ENCODE results near the gene TUBA4A. TPM values are rescaled to one million over a fixed set of nuclear protein-coding genes. Genes with fewer than 3 reads are reported as not detected.

TUBA4A gene
- total and polyA plus RNA-seq, 2 experiments from 2014 or later = 4.7 to 10.5 TPM

- Histone ChIP-seq H3K27me3 (no peaks in the 10 kb centered on the region), H3K9me3 (ENCODE audit: low read depth) (no peaks in the 10 kb centered on the region), H3K4me2 (no peak overlapping the region), H3K79me2 (no peaks in the 10 kb centered on the region), H3K9me2 (replicated peaks; ENCODE audit: insufficient read depth) (no peaks in the 10 kb centered on the region), H3K4me3 (no peak overlapping the region), H4K20me1 (ENCODE audit: insufficient read depth, poor library complexity, severe bottlenecking) (no peaks in the 10 kb centered on the region), H3K27ac (no peak overlapping the region), H2AFZ (no peak overlapping the region), H3K4me1 (ENCODE audit: insufficient read depth) (no peaks in the 10 kb centered on the region), H3K36me3 (replicated peaks; ENCODE audit: insufficient read depth, low read depth) (no peaks in the 10 kb centered on the region)
- DNase-seq (ENCODE audit: low spot score) = no peak
- TF ChIP-seq EZH2 (IDR thresholded peaks at IDR 0.05; ENCODE audit: borderline replicate concordance) (no peak), CTCF (IDR thresholded peaks at IDR 0.05; ENCODE audit: poor library complexity) (no peak)
- WGBS (ENCODE audit: low lambda C conversion rate, missing lambda C conversion rate) = 85% methylated on average over 16 of the region's 16 CpGs
These were observed 36.9 kb upstream of the TUBA4A start for GRCh38 chr2:219290381-219291171.

- 76% methylated on average over 16 of the region's 16 CpGs for WGBS (ENCODE audit: low lambda C conversion rate, missing lambda C conversion rate)
- DNase-seq (ENCODE audit: low spot score) = peak; percentile 72
- Histone ChIP-seq H3K9me2 (replicated peaks; ENCODE audit: insufficient read depth) (no peaks in the 10 kb centered on the region), H3K4me2 (no peak overlapping the region), H3K4me3 (no peak overlapping the region), H3K36me3 (replicated peaks; ENCODE audit: insufficient read depth, low read depth) (no peaks in the 10 kb centered on the region), H4K20me1 (ENCODE audit: insufficient read depth, poor library complexity, severe bottlenecking) (no peaks in the 10 kb centered on the region), H3K27ac (peak overlapping the region; percentile 29), H3K4me1 (ENCODE audit: insufficient read depth) (no peaks in the 10 kb centered on the region), H3K27me3 (no peaks in the 10 kb centered on the region), H3K79me2 (no peaks in the 10 kb centered on the region), H3K9me3 (ENCODE audit: low read depth) (no peaks in the 10 kb centered on the region), H2AFZ (no peak overlapping the region)
- TF ChIP-seq CTCF (IDR thresholded peaks at IDR 0.05; ENCODE audit: poor library complexity) (no peak), EZH2phosphoT487 (IDR thresholded peaks at IDR 0.05; ENCODE audit: low read depth, severe bottlenecking, unreplicated experiment) (no peak), EZH2 (IDR thresholded peaks at IDR 0.05; ENCODE audit: borderline replicate concordance) (no peak)
These were observed 36.0 kb upstream of the TUBA4A start for GRCh38 chr2:219289537-219290361.

- Histone ChIP-seq H3K9me3 (ENCODE audit: low read depth) (no peaks in the 10 kb centered on the region), H4K20me1 (ENCODE audit: insufficient read depth, poor library complexity, severe bottlenecking) (no peaks in the 10 kb centered on the region), H3K27ac (peak overlapping the region; percentile 29), H3K27me3 (no peaks in the 10 kb centered on the region), H3K4me3 (no peak overlapping the region), H2AFZ (no peak overlapping the region), H3K4me2 (no peak overlapping the region), H3K4me1 (ENCODE audit: insufficient read depth) (no peaks in the 10 kb centered on the region), H3K79me2 (no peaks in the 10 kb centered on the region), H3K36me3 (replicated peaks; ENCODE audit: insufficient read depth, low read depth) (no peaks in the 10 kb centered on the region), H3K9me2 (replicated peaks; ENCODE audit: insufficient read depth) (no peaks in the 10 kb centered on the region)
- TF ChIP-seq EZH2phosphoT487 (IDR thresholded peaks at IDR 0.05; ENCODE audit: low read depth, severe bottlenecking, unreplicated experiment) (no peak), EZH2 (IDR thresholded peaks at IDR 0.05; ENCODE audit: borderline replicate concordance) (no peak), CTCF (IDR thresholded peaks at IDR 0.05; ENCODE audit: poor library complexity) (no peak)
- no peak for DNase-seq (ENCODE audit: low spot score)
- whole genome bisulfite sequencing (ENCODE audit: low lambda C conversion rate, missing lambda C conversion rate) = 88% methylated on average over 6 of the region's 6 CpGs
These were observed 35.4 kb upstream of the TUBA4A start for GRCh38 chr2:219289195-219289536.

All from hepatocyte (in vitro differentiated cells).